Activated CD4-positive, alpha-beta T cell treated with anti-CD3 and anti-CD28 coated beads for 4 hours (primary cell): Measurements from ENCODE around the gene ZIC4.

Source experiments
- DNase-seq, 2 donors: peaks; one replicate each; pipeline ENCODE4 v3.0.0-alpha.2; 2020

The ZIC4 gene

DNA sequence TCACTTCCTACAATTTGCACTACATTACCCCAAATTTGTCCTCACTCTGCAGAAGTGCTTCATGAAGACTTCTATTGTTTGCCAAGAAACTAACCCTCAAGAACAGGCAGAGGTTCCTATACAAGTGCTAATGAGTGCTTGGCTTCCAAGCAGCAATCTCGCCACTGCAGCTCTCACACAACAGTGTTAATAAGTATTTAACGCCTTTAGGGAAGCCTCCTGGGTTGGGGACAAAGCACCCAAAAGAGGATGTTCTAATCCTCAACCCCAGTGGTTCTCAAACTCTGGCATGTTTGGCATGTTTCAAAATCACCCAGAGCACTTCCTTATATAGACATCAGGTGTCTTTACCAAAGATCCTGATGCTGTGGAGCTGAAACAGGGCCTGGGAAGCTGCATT lies 64.6 kb downstream of the ZIC4 start:
- DNase-seq: no peak

- no peak for DNase-seq
Measured at GRCh38 chr3:147336543-147337278, 69.6 kb downstream of the ZIC4 start.
